ENCODE measurements around the gene LCN10.
"Not testable (repeated sequence)": the region's sequence is repeated elsewhere in the genome, so short reads cannot be mapped to it uniquely, and the experiment has no call there.

The LCN10 gene

GRCh38 chr9:136717399-136717798 is 25.3 kb downstream of the LCN10 start:
- DNase-seq = no peak

GRCh38 chr9:136714893-136715274 is 27.9 kb downstream of the LCN10 start:
- DNase-seq = no peak

- no peak for DNase-seq
Measured at GRCh38 chr9:136714096-136714892, 28.4 kb downstream of the LCN10 start.

GRCh38 chr9:136713550-136713949 is 29.2 kb downstream of the LCN10 start:
- DNase-seq = no peak

- DNase-seq = peak; percentile 54
Measured at GRCh38 chr9:136712690-136713544, 29.8 kb downstream of the LCN10 start.

GRCh38 chr9:136711751-136712689 is 30.7 kb downstream of the LCN10 start, which contains the start of gene DIPK1B:
Gene DIPK1B (plus strand): TSS chr9:136712572. CDS start chr9:136712666, 94 bp downstream.
- DNase-seq = no peak

GRCh38 chr9:136711219-136711648 is 31.5 kb downstream of the LCN10 start:
- not testable (repeated sequence) for DNase-seq

- DNase-seq = no peak
Measured at GRCh38 chr9:136710543-136710942, 32.2 kb downstream of the LCN10 start.

- no peak for DNase-seq
Measured at GRCh38 chr9:136709454-136710109, 33.2 kb downstream of the LCN10 start.

GRCh38 chr9:136707849-136708517 is 34.8 kb downstream of the LCN10 start:
- DNase-seq = no peak

GRCh38 chr9:136707011-136707410 is 35.7 kb downstream of the LCN10 start:
- no peak for DNase-seq

GRCh38 chr9:136705564-136705963 is 37.2 kb downstream of the LCN10 start:
- DNase-seq = no peak

- not testable (repeated sequence) for DNase-seq
Measured at GRCh38 chr9:136704741-136705140, 38.0 kb downstream of the LCN10 start.

- DNase-seq = no peak
Measured at GRCh38 chr9:136703276-136703860, 39.4 kb downstream of the LCN10 start.

- no peak for DNase-seq
Measured at GRCh38 chr9:136701668-136702053, 41.1 kb downstream of the LCN10 start.

- DNase-seq = no peak
Measured at GRCh38 chr9:136700959-136701667, 41.6 kb downstream of the LCN10 start.

- no peak for DNase-seq
Measured at GRCh38 chr9:136700304-136700703, 42.4 kb downstream of the LCN10 start.

GRCh38 chr9:136698635-136699246 is 44.0 kb downstream of the LCN10 start:
- no peak for DNase-seq

GRCh38 chr9:136697821-136698526 is 44.8 kb downstream of the LCN10 start:
- no peak for DNase-seq

All from 8988T (cell line).